ENCODE data around the gene TCF4. TPM values are rescaled to one million over a fixed set of nuclear protein-coding genes. Genes with fewer than 3 reads are reported as not detected.

TCF4 gene
- total RNA-seq, 1 experiment from 2014 or later: 12.5 TPM

DNA sequence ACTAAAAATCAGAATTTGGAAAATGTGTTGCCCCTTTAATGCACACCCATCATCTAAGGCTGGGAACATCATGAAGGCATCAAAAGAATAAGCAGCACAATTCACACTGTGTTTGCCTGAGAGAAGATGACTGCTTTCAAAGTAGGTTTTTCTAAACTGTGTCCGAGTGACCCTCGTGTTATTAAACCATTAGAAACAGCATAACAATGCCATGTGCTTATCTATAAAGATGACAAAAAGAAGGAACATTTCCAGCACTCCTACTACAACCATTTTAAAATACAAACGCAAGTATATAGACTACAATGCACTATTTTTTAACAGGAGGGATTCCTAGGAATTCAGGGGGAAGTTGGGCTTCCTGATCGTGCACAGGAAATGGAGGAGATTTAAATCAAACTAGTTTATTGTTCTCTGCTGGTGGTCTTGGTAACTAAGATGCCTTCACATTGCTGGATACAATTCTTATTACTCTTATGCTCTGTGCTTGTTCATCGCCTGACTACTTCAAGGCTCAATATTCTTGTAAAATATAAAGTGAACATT is 322.8 kb downstream of the TCF4 start:
- no peaks in the 10 kb centered on the region for H3F3A ChIP-seq (ENCODE audit: low read length, unreplicated experiment)
- no peak for DNase-seq
- no peak overlapping the region for H3K27ac ChIP-seq (ENCODE audit: low read length)
- intact Hi-C loops (cut with micrococcal nuclease): no loop called here
- no peak overlapping the region for H3K9ac ChIP-seq (ENCODE audit: low read length)
- H3K27me3 ChIP-seq (ENCODE audit: low read length): no peaks in the 10 kb centered on the region
- H3K4me3 ChIP-seq (ENCODE audit: low read length): no peak overlapping the region
- no peak for ATAC-seq
- H3K9me3 ChIP-seq (ENCODE audit: low read length): no peaks in the 10 kb centered on the region
- no TSS peak for BruUV-seq (replicated peaks)
- ChIA-PET CTCF (no interaction called here), POLR2A (ENCODE audit: unreplicated experiment) (no interaction called here)
- no peak overlapping the region for H3K4me2 ChIP-seq (ENCODE audit: low read length)
- no peak overlapping the region for H2AFZ ChIP-seq (ENCODE audit: low read length)
- H4K20me1 ChIP-seq (ENCODE audit: low read length): no peaks in the 10 kb centered on the region
- no peaks in the 10 kb centered on the region for H3K36me3 ChIP-seq (ENCODE audit: low read depth, low read length)
- peaks cover 21% of the 10 kb centered on the region for H3K4me1 ChIP-seq (ENCODE audit: insufficient read depth, low read length)
- H3K79me2 ChIP-seq (ENCODE audit: low read length): no peaks in the 10 kb centered on the region
- no peaks in the 10 kb centered on the region for H3K9me2 ChIP-seq (replicated peaks; ENCODE audit: low read length)
- TF ChIP-seq, protein P1, sequence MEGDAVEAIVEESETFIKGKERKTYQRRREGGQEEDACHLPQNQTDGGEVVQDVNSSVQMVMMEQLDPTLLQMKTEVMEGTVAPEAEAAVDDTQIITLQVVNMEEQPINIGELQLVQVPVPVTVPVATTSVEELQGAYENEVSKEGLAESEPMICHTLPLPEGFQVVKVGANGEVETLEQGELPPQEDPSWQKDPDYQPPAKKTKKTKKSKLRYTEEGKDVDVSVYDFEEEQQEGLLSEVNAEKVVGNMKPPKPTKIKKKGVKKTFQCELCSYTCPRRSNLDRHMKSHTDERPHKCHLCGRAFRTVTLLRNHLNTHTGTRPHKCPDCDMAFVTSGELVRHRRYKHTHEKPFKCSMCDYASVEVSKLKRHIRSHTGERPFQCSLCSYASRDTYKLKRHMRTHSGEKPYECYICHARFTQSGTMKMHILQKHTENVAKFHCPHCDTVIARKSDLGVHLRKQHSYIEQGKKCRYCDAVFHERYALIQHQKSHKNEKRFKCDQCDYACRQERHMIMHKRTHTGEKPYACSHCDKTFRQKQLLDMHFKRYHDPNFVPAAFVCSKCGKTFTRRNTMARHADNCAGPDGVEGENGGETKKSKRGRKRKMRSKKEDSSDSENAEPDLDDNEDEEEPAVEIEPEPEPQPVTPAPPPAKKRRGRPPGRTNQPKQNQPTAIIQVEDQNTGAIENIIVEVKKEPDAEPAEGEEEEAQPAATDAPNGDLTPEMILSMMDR (conservative IDR thresholded peaks at IDR 0.05; ENCODE audit: low read depth, low read length): no peak
- TF ChIP-seq EZH2 (IDR thresholded peaks at IDR 0.05; ENCODE audit: low read length, unreplicated experiment): no peak
- no peak for TF ChIP-seq EZH2phosphoT487 (IDR thresholded peaks at IDR 0.05; ENCODE audit: borderline replicate concordance, low read length)

- BruUV-seq (replicated peaks): no TSS peak
- no peak overlapping the region for H3K4me3 ChIP-seq (ENCODE audit: low read length)
- no peaks in the 10 kb centered on the region for H4K20me1 ChIP-seq (ENCODE audit: low read length)
- DNase-seq (no peak), ATAC-seq (no peak)
- no peak for TF ChIP-seq EZH2 (IDR thresholded peaks at IDR 0.05; ENCODE audit: low read length, unreplicated experiment)
- no peak for TF ChIP-seq EZH2phosphoT487 (IDR thresholded peaks at IDR 0.05; ENCODE audit: borderline replicate concordance, low read length)
- TF ChIP-seq, protein P1 (conservative IDR thresholded peaks at IDR 0.05; ENCODE audit: low read depth, low read length): no peak
- H3F3A ChIP-seq (ENCODE audit: low read length, unreplicated experiment): no peaks in the 10 kb centered on the region
- H3K27ac ChIP-seq (ENCODE audit: low read length): no peak overlapping the region
- H3K27me3 ChIP-seq (ENCODE audit: low read length): no peaks in the 10 kb centered on the region
- no peaks in the 10 kb centered on the region for H3K9me2 ChIP-seq (replicated peaks; ENCODE audit: low read length)
- H3K9ac ChIP-seq (ENCODE audit: low read length): no peak overlapping the region
- H3K4me2 ChIP-seq (ENCODE audit: low read length): no peak overlapping the region
- ChIA-PET POLR2A (ENCODE audit: unreplicated experiment) (no interaction called here), CTCF (no interaction called here)
- H3K79me2 ChIP-seq (ENCODE audit: low read length): no peaks in the 10 kb centered on the region
- no peak overlapping the region for H2AFZ ChIP-seq (ENCODE audit: low read length)
- H3K9me3 ChIP-seq (ENCODE audit: low read length): no peaks in the 10 kb centered on the region
- intact Hi-C loops (cut with micrococcal nuclease): no loop called here
- H3K4me1 ChIP-seq (ENCODE audit: insufficient read depth, low read length): peaks cover 21% of the 10 kb centered on the region
- H3K36me3 ChIP-seq (ENCODE audit: low read depth, low read length): no peaks in the 10 kb centered on the region
Measured at GRCh38 chr18:55264108-55264507, 323.9 kb downstream of the TCF4 start.

DNA sequence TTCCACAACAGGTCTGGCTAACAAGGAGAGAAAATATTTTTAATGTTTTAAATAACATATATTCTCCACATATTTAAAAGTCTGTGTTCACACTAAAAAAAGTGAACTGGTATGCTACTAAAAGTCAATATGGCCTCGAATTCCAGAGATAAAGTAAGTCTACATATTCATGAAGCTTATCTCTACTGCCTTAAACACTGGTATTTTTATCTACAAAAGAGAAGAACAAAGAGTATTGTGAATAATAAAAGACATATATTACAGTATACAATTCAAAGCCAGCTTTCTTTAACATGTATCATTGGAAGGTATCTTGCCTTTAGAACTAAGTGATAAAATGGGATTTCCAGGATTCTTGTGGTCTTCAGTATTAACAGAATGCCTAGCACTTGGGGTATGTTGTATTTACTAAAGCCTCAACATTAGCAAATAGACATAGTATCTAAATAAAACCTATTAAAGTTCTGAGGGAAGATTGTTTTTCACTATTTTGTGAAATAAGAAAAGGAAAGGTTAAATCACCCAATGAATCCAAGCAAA is 325.9 kb downstream of the TCF4 start:
- Histone ChIP-seq H3K27me3 (ENCODE audit: low read length) (no peaks in the 10 kb centered on the region), H3K9me3 (ENCODE audit: low read length) (no peaks in the 10 kb centered on the region), H3K4me1 (ENCODE audit: insufficient read depth, low read length) (peaks cover 14% of the 10 kb centered on the region), H3F3A (ENCODE audit: low read length, unreplicated experiment) (no peaks in the 10 kb centered on the region), H2AFZ (ENCODE audit: low read length) (no peak overlapping the region), H4K20me1 (ENCODE audit: low read length) (no peaks in the 10 kb centered on the region), H3K27ac (ENCODE audit: low read length) (no peak overlapping the region), H3K9me2 (replicated peaks; ENCODE audit: low read length) (no peaks in the 10 kb centered on the region), H3K79me2 (ENCODE audit: low read length) (no peaks in the 10 kb centered on the region), H3K9ac (ENCODE audit: low read length) (no peak overlapping the region), H3K36me3 (ENCODE audit: low read depth, low read length) (no peaks in the 10 kb centered on the region), H3K4me3 (ENCODE audit: low read length) (no peak overlapping the region), H3K4me2 (ENCODE audit: low read length) (no peak overlapping the region)
- TF ChIP-seq, protein P1 (conservative IDR thresholded peaks at IDR 0.05; ENCODE audit: low read depth, low read length): no peak
- no peak for TF ChIP-seq EZH2 (IDR thresholded peaks at IDR 0.05; ENCODE audit: low read length, unreplicated experiment)
- no peak for TF ChIP-seq EZH2phosphoT487 (IDR thresholded peaks at IDR 0.05; ENCODE audit: borderline replicate concordance, low read length)
- ChIA-PET CTCF (no interaction called here), POLR2A (ENCODE audit: unreplicated experiment) (no interaction called here)
- no peak for ATAC-seq
- BruUV-seq (replicated peaks): no TSS peak
- DNase-seq: no peak
- intact Hi-C loops (cut with micrococcal nuclease): no loop called here
